Nephron progenitor cell (in vitro differentiated cells): Measurements from ENCODE around the gene ATP11C.

Experiments
- DNase-seq: peaks from one replicate; pipeline ENCODE4 v3.0.0; 2021
- H3K27ac Mint-ChIP-seq: 2 replicates; pipeline ENCODE4 v1.8.0; 2021; ENCODE audit warnings: mild to moderate bottlenecking, moderate library complexity, mixed read lengths
- H3K27me3 Mint-ChIP-seq: 2 replicates; pipeline ENCODE4 v1.8.0; 2021; ENCODE audit warnings: mild to moderate bottlenecking, low read depth, mixed read lengths; ENCODE audit not compliant: poor library complexity
- H3K36me3 Mint-ChIP-seq: 2 replicates; pipeline ENCODE4 v1.8.0; 2021; ENCODE audit warnings: low read depth, mixed read lengths
- H3K4me1 Mint-ChIP-seq: 2 replicates; pipeline ENCODE4 v1.8.0; 2021; ENCODE audit warnings: mixed read lengths
- H3K4me3 Mint-ChIP-seq: 2 replicates; pipeline ENCODE4 v1.8.0; 2021; ENCODE audit warnings: mild to moderate bottlenecking, moderate library complexity, mixed read lengths
- H3K9me3 Mint-ChIP-seq: 2 replicates; pipeline ENCODE4 v1.8.0; 2021; ENCODE audit warnings: mild to moderate bottlenecking, moderate library complexity, mixed read lengths
- TF ChIP-seq, protein P1 (sequence below): fragments of 200-600 bp; sonication (generic); IDR thresholded peaks from 2 replicates; pipeline ENCODE4 v1.5.0; 2021; ENCODE audit warnings: antibody characterized with exemption

The ATP11C gene

GRCh38 chrX:139758250-139758649 is 174.6 kb downstream of the ATP11C start:
- TF ChIP-seq, protein P1, sequence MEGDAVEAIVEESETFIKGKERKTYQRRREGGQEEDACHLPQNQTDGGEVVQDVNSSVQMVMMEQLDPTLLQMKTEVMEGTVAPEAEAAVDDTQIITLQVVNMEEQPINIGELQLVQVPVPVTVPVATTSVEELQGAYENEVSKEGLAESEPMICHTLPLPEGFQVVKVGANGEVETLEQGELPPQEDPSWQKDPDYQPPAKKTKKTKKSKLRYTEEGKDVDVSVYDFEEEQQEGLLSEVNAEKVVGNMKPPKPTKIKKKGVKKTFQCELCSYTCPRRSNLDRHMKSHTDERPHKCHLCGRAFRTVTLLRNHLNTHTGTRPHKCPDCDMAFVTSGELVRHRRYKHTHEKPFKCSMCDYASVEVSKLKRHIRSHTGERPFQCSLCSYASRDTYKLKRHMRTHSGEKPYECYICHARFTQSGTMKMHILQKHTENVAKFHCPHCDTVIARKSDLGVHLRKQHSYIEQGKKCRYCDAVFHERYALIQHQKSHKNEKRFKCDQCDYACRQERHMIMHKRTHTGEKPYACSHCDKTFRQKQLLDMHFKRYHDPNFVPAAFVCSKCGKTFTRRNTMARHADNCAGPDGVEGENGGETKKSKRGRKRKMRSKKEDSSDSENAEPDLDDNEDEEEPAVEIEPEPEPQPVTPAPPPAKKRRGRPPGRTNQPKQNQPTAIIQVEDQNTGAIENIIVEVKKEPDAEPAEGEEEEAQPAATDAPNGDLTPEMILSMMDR: no peak
- Mint-ChIP-seq H3K4me3 (no peak overlapping the region), H3K27me3 (no peaks in the 10 kb centered on the region), H3K9me3 (peaks cover 38% of the 10 kb centered on the region), H3K36me3 (peaks cover 44% of the 10 kb centered on the region), H3K27ac (no peak overlapping the region), H3K4me1 (no peaks in the 10 kb centered on the region)
- no peak for DNase-seq

DNA sequence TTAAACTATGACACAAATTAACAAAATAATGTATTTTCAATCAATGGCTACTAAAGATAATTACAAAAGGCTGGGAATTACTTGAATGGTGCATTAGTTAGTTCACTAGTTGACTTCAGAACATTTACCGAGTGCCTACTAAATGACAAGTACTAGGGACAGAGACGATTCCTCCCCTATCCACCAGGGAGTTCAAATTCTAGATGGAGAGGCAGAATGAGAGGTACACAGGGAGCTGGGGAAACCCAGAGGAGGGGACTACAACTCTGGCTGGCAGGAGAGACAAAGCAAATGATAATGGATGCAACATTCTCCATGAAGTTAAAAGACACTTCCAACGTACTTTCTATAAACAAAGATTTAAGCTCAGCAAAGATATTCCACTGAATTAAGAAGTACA is 181.8 kb downstream of the ATP11C start:
- H3K9me3 Mint-ChIP-seq: peaks cover 33% of the 10 kb centered on the region
- DNase-seq: no peak
- H3K4me3 Mint-ChIP-seq: no peak overlapping the region
- peaks cover 49% of the 10 kb centered on the region for H3K36me3 Mint-ChIP-seq
- no peaks in the 10 kb centered on the region for H3K4me1 Mint-ChIP-seq
- no peaks in the 10 kb centered on the region for H3K27me3 Mint-ChIP-seq
- no peak overlapping the region for H3K27ac Mint-ChIP-seq
- TF ChIP-seq, protein P1: no peak

- Mint-ChIP-seq H3K36me3 (peaks cover 43% of the 10 kb centered on the region), H3K9me3 (peaks cover 27% of the 10 kb centered on the region), H3K4me1 (no peaks in the 10 kb centered on the region), H3K27me3 (no peaks in the 10 kb centered on the region), H3K4me3 (no peak overlapping the region), H3K27ac (no peak overlapping the region)
- TF ChIP-seq, protein P1: no peak
- DNase-seq: no peak
Observed at GRCh38 chrX:139750390-139750789, 182.5 kb downstream of the ATP11C start.

GRCh38 chrX:139739138-139739537 is 193.7 kb downstream of the ATP11C start:
- TF ChIP-seq, protein P1: no peak
- H3K9me3 Mint-ChIP-seq: no peaks in the 10 kb centered on the region
- peaks cover 11% of the 10 kb centered on the region for H3K36me3 Mint-ChIP-seq
- no peak overlapping the region for H3K27ac Mint-ChIP-seq
- no peak overlapping the region for H3K4me3 Mint-ChIP-seq
- H3K27me3 Mint-ChIP-seq: no peaks in the 10 kb centered on the region
- no peak for DNase-seq
- H3K4me1 Mint-ChIP-seq: no peaks in the 10 kb centered on the region

GRCh38 chrX:139738581-139738980 is 194.3 kb downstream of the ATP11C start:
- peaks cover 11% of the 10 kb centered on the region for H3K36me3 Mint-ChIP-seq
- H3K27ac Mint-ChIP-seq: no peak overlapping the region
- no peaks in the 10 kb centered on the region for H3K4me1 Mint-ChIP-seq
- H3K27me3 Mint-ChIP-seq: no peaks in the 10 kb centered on the region
- TF ChIP-seq, protein P1: no peak
- no peaks in the 10 kb centered on the region for H3K9me3 Mint-ChIP-seq
- no peak overlapping the region for H3K4me3 Mint-ChIP-seq
- no peak for DNase-seq

DNA sequence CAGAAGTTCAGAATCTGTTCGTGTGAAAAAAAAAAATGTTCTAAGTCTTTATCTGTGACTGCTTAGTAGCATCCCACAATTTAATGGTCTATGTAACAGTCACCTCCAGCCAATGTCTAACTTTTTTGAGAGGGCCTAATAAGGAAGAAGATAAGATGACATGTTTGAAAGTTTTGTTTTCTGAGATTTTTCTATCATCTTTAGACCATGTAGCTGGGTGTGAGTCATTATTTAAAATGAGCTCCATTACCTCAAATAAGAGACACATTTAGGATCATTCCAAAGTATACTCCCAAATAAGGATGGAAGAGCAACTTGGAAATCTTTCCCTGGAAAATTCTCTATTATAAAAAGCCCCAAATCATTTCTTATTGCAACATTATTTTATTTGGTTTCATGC is 196.7 kb downstream of the ATP11C start:
- Mint-ChIP-seq H3K36me3 (peaks cover 11% of the 10 kb centered on the region), H3K4me1 (no peaks in the 10 kb centered on the region), H3K27me3 (no peaks in the 10 kb centered on the region), H3K27ac (no peak overlapping the region), H3K9me3 (no peaks in the 10 kb centered on the region), H3K4me3 (no peak overlapping the region)
- TF ChIP-seq, protein P1: no peak
- DNase-seq: no peak
